Measurements from ENCODE around the gene UCP2. TPM values are rescaled to one million over a fixed set of nuclear protein-coding genes. Genes with fewer than 3 reads are reported as not detected.
"Not testable (repeated sequence)": the region's sequence is repeated elsewhere in the genome, so short reads cannot be mapped to it uniquely, and the experiment has no call there.

Gene UCP2
- total and polyA plus RNA-seq, 9 donors, result 3.7 to 86.9 (median 16.5) TPM

GRCh38 chr11:73940801-73941570, 41.7 kb downstream of the UCP2 start:
- Histone ChIP-seq H3K27me3 (no peaks in the 10 kb centered on the region), H3K4me3 (no peak overlapping the region), H3K27ac (no peak overlapping the region), H3K36me3 (no peaks in the 10 kb centered on the region), H3K9me3 (no peaks in the 10 kb centered on the region), H3K4me1 (ENCODE audit: insufficient read depth) (no peaks in the 10 kb centered on the region)
- no peak for DNase-seq
- intact Hi-C loops (cut with DNase I), result no loop called here
- WGBS, 3 donors, result 90 to 95% (median 93%) methylated on average over 9 of the region's 9 CpGs
- TF ChIP-seq EP300 (IDR thresholded peaks at IDR 0.05) (no peak), POLR2A (IDR thresholded peaks at IDR 0.05) (no peak)
- TF ChIP-seq, protein P1, sequence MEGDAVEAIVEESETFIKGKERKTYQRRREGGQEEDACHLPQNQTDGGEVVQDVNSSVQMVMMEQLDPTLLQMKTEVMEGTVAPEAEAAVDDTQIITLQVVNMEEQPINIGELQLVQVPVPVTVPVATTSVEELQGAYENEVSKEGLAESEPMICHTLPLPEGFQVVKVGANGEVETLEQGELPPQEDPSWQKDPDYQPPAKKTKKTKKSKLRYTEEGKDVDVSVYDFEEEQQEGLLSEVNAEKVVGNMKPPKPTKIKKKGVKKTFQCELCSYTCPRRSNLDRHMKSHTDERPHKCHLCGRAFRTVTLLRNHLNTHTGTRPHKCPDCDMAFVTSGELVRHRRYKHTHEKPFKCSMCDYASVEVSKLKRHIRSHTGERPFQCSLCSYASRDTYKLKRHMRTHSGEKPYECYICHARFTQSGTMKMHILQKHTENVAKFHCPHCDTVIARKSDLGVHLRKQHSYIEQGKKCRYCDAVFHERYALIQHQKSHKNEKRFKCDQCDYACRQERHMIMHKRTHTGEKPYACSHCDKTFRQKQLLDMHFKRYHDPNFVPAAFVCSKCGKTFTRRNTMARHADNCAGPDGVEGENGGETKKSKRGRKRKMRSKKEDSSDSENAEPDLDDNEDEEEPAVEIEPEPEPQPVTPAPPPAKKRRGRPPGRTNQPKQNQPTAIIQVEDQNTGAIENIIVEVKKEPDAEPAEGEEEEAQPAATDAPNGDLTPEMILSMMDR (IDR thresholded peaks at IDR 0.05), result no peak

GRCh38 chr11:73939096-73939495, 43.5 kb downstream of the UCP2 start:
- H3K4me1 ChIP-seq (ENCODE audit: insufficient read depth), result no peaks in the 10 kb centered on the region
- 66 to 68% (median 67%) methylated on average over 4 of the region's 4 CpGs for WGBS, 3 donors
- no peak overlapping the region for H3K4me3 ChIP-seq
- intact Hi-C loops (cut with DNase I), result no loop called here
- no peaks in the 10 kb centered on the region for H3K9me3 ChIP-seq
- no peak for TF ChIP-seq POLR2A (IDR thresholded peaks at IDR 0.05)
- TF ChIP-seq EP300 (IDR thresholded peaks at IDR 0.05), result no peak
- TF ChIP-seq, protein P1 (IDR thresholded peaks at IDR 0.05), result no peak
- no peak overlapping the region for H3K27ac ChIP-seq
- no peak for DNase-seq
- H3K27me3 ChIP-seq, result no peaks in the 10 kb centered on the region
- H3K36me3 ChIP-seq, result no peaks in the 10 kb centered on the region

DNA sequence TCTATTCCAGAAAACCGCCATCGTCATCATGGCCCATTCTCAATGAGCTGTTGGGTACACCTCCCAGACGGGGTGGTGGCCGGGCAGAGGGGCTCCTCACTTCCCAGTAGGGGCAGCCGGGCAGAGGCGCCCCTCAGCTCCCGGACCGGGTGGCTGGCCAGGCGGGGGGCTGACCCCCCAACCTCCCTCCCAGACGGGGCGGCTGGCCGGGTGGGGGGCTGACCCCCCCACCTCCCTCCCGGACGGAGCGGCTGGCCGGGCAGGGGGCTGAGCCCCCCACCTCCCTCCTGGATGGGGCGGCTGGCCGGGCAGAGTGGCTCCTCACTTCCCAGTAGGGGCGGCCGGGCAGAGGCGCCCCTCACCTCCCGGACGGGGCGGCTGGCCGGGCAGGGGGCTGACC, 46.6 kb downstream of the UCP2 start:
- WGBS, 3 donors, result 92 to 96% (median 94%) methylated on average over 2 to 14 of the region's 25 CpGs
- H3K36me3 ChIP-seq; DNase-seq; H3K9me3 ChIP-seq; H3K4me1 ChIP-seq (ENCODE audit: insufficient read depth); intact Hi-C loops (cut with DNase I); H3K27me3 ChIP-seq; H3K4me3 ChIP-seq; H3K27ac ChIP-seq: not testable (repeated sequence)

DNA sequence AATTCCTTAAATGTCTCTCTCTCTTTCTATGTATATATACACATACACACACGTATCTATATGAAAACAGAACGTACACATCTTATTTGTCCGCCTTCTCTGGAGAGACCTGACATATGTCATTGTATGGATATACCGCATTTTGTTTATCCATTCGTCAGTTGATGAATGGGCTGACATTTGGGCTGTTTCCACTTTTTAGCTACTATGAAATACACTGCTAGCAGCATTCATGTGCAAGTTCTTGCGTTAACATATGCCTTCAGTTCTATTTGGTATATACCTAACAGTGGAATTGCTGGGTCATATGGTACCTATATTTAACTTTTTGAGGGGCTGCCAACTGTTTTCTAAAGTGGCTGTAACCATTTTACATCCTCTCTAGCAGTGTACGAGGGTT, 49.9 kb downstream of the UCP2 start:
- 87 to 91% (median 87%) methylated on average over 7 of the region's 7 CpGs for WGBS, 3 donors
- no peaks in the 10 kb centered on the region for H3K27me3 ChIP-seq
- TF ChIP-seq EP300 (IDR thresholded peaks at IDR 0.05), result no peak
- TF ChIP-seq, protein P1 (IDR thresholded peaks at IDR 0.05), result no peak
- no peak for TF ChIP-seq POLR2A (IDR thresholded peaks at IDR 0.05)

DNA sequence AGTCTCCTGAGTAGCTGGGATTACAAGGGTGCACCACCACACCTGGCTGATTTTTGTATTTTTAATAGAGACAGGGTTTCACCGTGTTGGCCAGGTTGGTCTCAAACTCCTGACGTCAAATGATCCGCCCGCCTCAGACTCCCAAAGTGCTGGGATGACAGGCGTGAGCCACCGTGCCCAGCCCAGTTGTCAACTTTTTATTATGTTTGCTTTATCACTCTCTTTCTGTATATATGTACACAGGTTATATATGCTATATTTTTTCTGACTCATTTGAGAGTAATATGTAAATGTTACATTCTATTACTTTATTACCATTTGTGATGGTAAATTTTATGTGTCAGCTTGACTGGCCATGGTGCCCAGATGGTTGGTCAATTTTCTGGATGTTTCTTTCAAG, 50.7 kb downstream of the UCP2 start:
- no peaks in the 10 kb centered on the region for H3K27me3 ChIP-seq
- 90 to 94% (median 92%) methylated on average over 6 of the region's 6 CpGs for whole genome bisulfite sequencing, 3 donors
- DNase-seq, result no peak
- H3K36me3 ChIP-seq, result no peaks in the 10 kb centered on the region
- no peaks in the 10 kb centered on the region for H3K9me3 ChIP-seq
- intact Hi-C loops (cut with DNase I), result no loop called here
- H3K4me1 ChIP-seq (ENCODE audit: insufficient read depth), result no peaks in the 10 kb centered on the region
- H3K4me3 ChIP-seq, result no peak overlapping the region
- no peak for TF ChIP-seq EP300 (IDR thresholded peaks at IDR 0.05)
- no peak for TF ChIP-seq POLR2A (IDR thresholded peaks at IDR 0.05)
- TF ChIP-seq, protein P1 (IDR thresholded peaks at IDR 0.05), result no peak
- no peak overlapping the region for H3K27ac ChIP-seq

More for the DNA sequence above, 49.9 kb downstream of the UCP2 start:
- no peak for DNase-seq
- H3K4me1 ChIP-seq (ENCODE audit: insufficient read depth), result no peaks in the 10 kb centered on the region
- intact Hi-C loops (cut with DNase I), result no loop called here
- no peaks in the 10 kb centered on the region for H3K9me3 ChIP-seq
- no peak overlapping the region for H3K27ac ChIP-seq
- H3K36me3 ChIP-seq, result no peaks in the 10 kb centered on the region
- H3K4me3 ChIP-seq, result no peak overlapping the region
